ENCODE results near the gene ZDHHC11B.
"Not testable (repeated sequence)": the region's sequence is repeated elsewhere in the genome, so short reads cannot be mapped to it uniquely, and the experiment has no call there.

DNA sequence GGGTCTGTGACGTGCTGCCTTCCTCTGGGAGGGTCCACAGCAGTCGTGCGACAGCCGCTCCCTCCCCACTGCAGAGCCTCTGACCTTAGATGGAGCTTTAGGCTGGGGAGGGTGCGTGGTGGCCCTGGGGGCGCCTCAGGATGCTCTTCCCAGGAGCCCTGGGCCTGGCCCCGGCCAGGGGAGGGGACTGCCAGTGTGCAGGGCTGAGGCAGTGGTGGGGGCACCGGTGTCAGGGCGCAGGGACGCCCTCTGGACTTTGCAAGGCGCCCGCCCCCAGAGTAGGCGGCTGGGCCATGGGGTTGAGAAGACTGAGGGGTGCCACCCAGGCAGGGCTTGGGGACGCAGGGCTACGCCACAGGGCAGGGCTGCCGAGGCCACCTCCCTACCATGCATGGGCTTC is 106.0 kb downstream of the ZDHHC11B start:
- TF ChIP-seq POLR2A (IDR thresholded peaks at IDR 0.05; ENCODE audit: low read length); GATA1 (IDR thresholded peaks at IDR 0.05; ENCODE audit: low read depth, low read length): not testable (repeated sequence)

Measured in erythroblast (primary cell).